HEK293 (cell line): ENCODE measurements around the gene HLA-G.
A peak's percentile ranks its signal among the peaks of the same experiment; 100 is the strongest.

ENCODE experiments used
- CTCF ChIA-PET: fragments of 350-600 bp; formaldehyde crosslinking; extraction: SDS; loops from one replicate; lab custom pipeline; 2021; ENCODE audit warnings: antibody characterized with exemption; lab: Yijun Ruan, JAX
- POLR2A ChIA-PET: fragments of 300-600 bp; formaldehyde crosslinking; extraction: SDS; loops from one replicate; lab custom pipeline; 2020; ENCODE audit warnings: antibody characterized with exemption, inconsistent platforms; lab: Yijun Ruan, JAX
- H3K27ac ChIP-seq: fragments of 200-500 bp; sonication (Bioruptor generic); 2 replicates; pipeline ENCODE4 v1.5.1; 2014; ENCODE audit warnings: low read depth, low read length, control low read depth, inconsistent platforms; ENCODE audit errors: extremely low read depth
- H3K36me3 ChIP-seq, 2 experiments: fragments of 200-500 bp in 1 of 2; sonication (Bioruptor generic) in 1 of 2; 1 replicate in 1 of 2; 2 replicates in 1 of 2; pipeline ENCODE4 v1.5.1; 2014 to 2017; ENCODE audit warnings: inconsistent platforms in 2 of 2, low read length in 2 of 2; ENCODE audit not compliant: control insufficient read depth in 2 of 2, insufficient read depth in 1 of 2
- H3K4me1 ChIP-seq: fragments of 200-500 bp; sonication (Bioruptor generic); 2 replicates; pipeline ENCODE4 v1.5.1; 2014; ENCODE audit warnings: mild to moderate bottlenecking, low read length, inconsistent platforms; ENCODE audit not compliant: control insufficient read depth, insufficient read depth
- H3K4me3 ChIP-seq: 2 replicates; pipeline ENCODE4 v1.5.1; 2011; ENCODE audit warnings: low read depth, mild to moderate bottlenecking, control low read depth, low read length, moderate library complexity
- H3K9me3 ChIP-seq: fragments of 200-500 bp; sonication (Bioruptor generic); 2 replicates; pipeline ENCODE4 v1.5.1; 2014; ENCODE audit warnings: low read depth, low read length, inconsistent platforms; ENCODE audit not compliant: control insufficient read depth, insufficient read depth
- BCL11B ChIP-seq: fragments of 450-650 bp; formaldehyde crosslinking; IDR thresholded peaks from 2 replicates; pipeline ENCODE4 v1.5.1; 2016; ENCODE audit warnings: low read depth, missing biosample characterization, missing genetic modification characterization
- HOXD13 ChIP-seq: sonication (generic); formaldehyde crosslinking; IDR thresholded peaks from 2 replicates; pipeline ENCODE4 v1.8.0; 2022; ENCODE audit warnings: missing genetic modification reagents, borderline replicate concordance
- KLF7 ChIP-seq: fragments of 450-650 bp; formaldehyde crosslinking; IDR thresholded peaks from 2 replicates; pipeline ENCODE4 v1.5.1; 2016; ENCODE audit warnings: missing biosample characterization, missing genetic modification characterization, borderline replicate concordance
- MEIS1 ChIP-seq: sonication (generic); formaldehyde crosslinking; IDR thresholded peaks from 2 replicates; pipeline ENCODE4 v1.8.1; 2022; ENCODE audit warnings: missing genetic modification reagents, mild to moderate bottlenecking, borderline replicate concordance
- SCRT1 ChIP-seq: fragments of 450-650 bp; formaldehyde crosslinking; IDR thresholded peaks from 2 replicates; pipeline ENCODE4 v1.5.1; 2016; ENCODE audit warnings: missing biosample characterization, missing genetic modification characterization, borderline replicate concordance
- SCRT2 ChIP-seq: fragments of 450-650 bp; formaldehyde crosslinking; IDR thresholded peaks from 2 replicates; pipeline ENCODE4 v1.5.1; 2016; ENCODE audit warnings: missing biosample characterization, missing genetic modification characterization
- SP7 ChIP-seq: fragments of 450-650 bp; formaldehyde crosslinking; IDR thresholded peaks from 2 replicates; pipeline ENCODE4 v1.5.1; 2016; ENCODE audit warnings: missing biosample characterization, missing genetic modification characterization
- ZBTB7A ChIP-seq: fragments of 450-650 bp; formaldehyde crosslinking; IDR thresholded peaks from 2 replicates; pipeline ENCODE4 v1.5.1; 2016; ENCODE audit warnings: low read depth, missing biosample characterization, missing genetic modification characterization
- ZNF121 ChIP-seq: fragments of 450-650 bp; formaldehyde crosslinking; IDR thresholded peaks from 2 replicates; pipeline ENCODE4 v1.5.1; 2016; ENCODE audit warnings: missing biosample characterization, missing genetic modification characterization
- ZNF155 ChIP-seq: fragments of 450-650 bp; formaldehyde crosslinking; IDR thresholded peaks from 2 replicates; pipeline ENCODE4 v1.5.1; 2016; ENCODE audit warnings: missing biosample characterization, missing genetic modification characterization
- ZNF274 ChIP-seq, 2 experiments: fragments of 200-500 bp in 1 of 2; fragments of 450-650 bp in 1 of 2; sonication (Bioruptor generic) in 1 of 2; formaldehyde crosslinking in 1 of 2; IDR thresholded peaks; 2 replicates each; pipeline versions ENCODE4 v1.5.1 to v1.6.1; 2014 to 2016; ENCODE audit warnings: borderline replicate concordance in 1 of 2, inconsistent platforms in 1 of 2, low read length in 1 of 2, missing biosample characterization in 1 of 2, missing genetic modification characterization in 1 of 2
- ZNF354C ChIP-seq: fragments of 450-650 bp; formaldehyde crosslinking; IDR thresholded peaks from 2 replicates; pipeline ENCODE4 v1.5.1; 2016; ENCODE audit warnings: missing biosample characterization, missing genetic modification characterization, low read depth, borderline replicate concordance
- ZNF426 ChIP-seq: fragments of 450-650 bp; formaldehyde crosslinking; IDR thresholded peaks from 2 replicates; pipeline ENCODE4 v1.5.1; 2017; ENCODE audit warnings: missing biosample characterization, missing genetic modification characterization, mild to moderate bottlenecking, inconsistent platforms, moderate library complexity
- ZNF560 ChIP-seq: fragments of 450-650 bp; formaldehyde crosslinking; IDR thresholded peaks from 2 replicates; pipeline ENCODE4 v1.5.1; 2017; ENCODE audit warnings: missing biosample characterization, missing genetic modification characterization, borderline replicate concordance
- ZNF629 ChIP-seq: fragments of 450-650 bp; formaldehyde crosslinking; IDR thresholded peaks from 2 replicates; pipeline ENCODE4 v1.5.1; 2017; ENCODE audit warnings: missing biosample characterization, missing genetic modification characterization
- ZNF658 ChIP-seq: fragments of 450-650 bp; formaldehyde crosslinking; IDR thresholded peaks from 2 replicates; pipeline ENCODE4; 2016; ENCODE audit warnings: missing biosample characterization, missing genetic modification characterization
- ZNF791 ChIP-seq: fragments of 450-650 bp; formaldehyde crosslinking; IDR thresholded peaks from 2 replicates; pipeline ENCODE4 v1.5.1; 2016; ENCODE audit warnings: missing biosample characterization, missing genetic modification characterization
- TF ChIP-seq, protein P1 (sequence below): fragments of 450-650 bp; formaldehyde crosslinking; IDR thresholded peaks from 2 replicates; pipeline ENCODE4 v1.5.1; 2016; ENCODE audit warnings: missing biosample characterization, missing genetic modification characterization
- TF ChIP-seq, protein P2 (sequence below): fragments of 450-650 bp; formaldehyde crosslinking; IDR thresholded peaks from 2 replicates; pipeline ENCODE4 v1.5.1; 2016; ENCODE audit warnings: missing biosample characterization, missing genetic modification characterization
- TF ChIP-seq, protein P3 (sequence below): fragments of 450-650 bp; formaldehyde crosslinking; IDR thresholded peaks from 2 replicates; pipeline ENCODE4 v1.5.1; 2017; ENCODE audit warnings: missing biosample characterization, missing genetic modification characterization
- TF ChIP-seq, protein P4 (sequence below): fragments of 450-650 bp; formaldehyde crosslinking; IDR thresholded peaks from 2 replicates; pipeline ENCODE4 v1.5.1; 2016; ENCODE audit warnings: missing biosample characterization, missing genetic modification characterization
- TF ChIP-seq, protein P5 (sequence below): fragments of 450-650 bp; formaldehyde crosslinking; IDR thresholded peaks from 2 replicates; pipeline ENCODE4 v1.5.1; 2016; ENCODE audit warnings: missing biosample characterization, missing genetic modification characterization
- TF ChIP-seq, protein P6 (sequence below): fragments of 450-650 bp; formaldehyde crosslinking; IDR thresholded peaks from 2 replicates; pipeline ENCODE4 v1.5.1; 2016; ENCODE audit warnings: missing biosample characterization, missing genetic modification characterization

HLA-G gene

DNA sequence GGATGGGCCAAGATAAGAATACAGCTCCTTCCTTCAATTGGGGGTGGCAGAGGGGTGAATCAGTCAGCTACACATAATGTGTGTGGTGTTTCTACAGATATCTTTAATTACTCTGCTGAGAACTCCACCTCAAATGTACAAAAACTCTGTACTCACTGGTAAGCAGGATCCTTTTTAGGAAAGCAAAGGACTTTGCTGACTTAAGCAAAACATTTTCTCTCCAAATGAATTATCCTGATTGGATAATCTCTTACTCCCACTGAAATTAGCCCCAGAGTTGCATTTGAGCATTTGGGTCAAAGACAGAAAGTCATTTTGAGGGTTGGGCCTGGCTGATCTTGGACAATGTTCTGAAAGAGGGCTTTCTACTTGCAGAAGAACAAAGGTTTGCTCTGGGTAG, 13.4 kb downstream of the HLA-G start:
- ChIA-PET POLR2A (no interaction called here), CTCF (interaction anchor here (1.1 to 3.2 kb wide), 5 partner anchors 8 to 191 kb away, joined by 4 to 12 read pairs (median 6); no protein-coding TSS in a partner anchor)
- no peak overlapping the region for H3K4me3 ChIP-seq
- H3K36me3 ChIP-seq, result no peaks in the 10 kb centered on the region
- H3K27ac ChIP-seq, result no peak overlapping the region
- no peaks in the 10 kb centered on the region for H3K4me1 ChIP-seq
- H3K9me3 ChIP-seq, result no peaks in the 10 kb centered on the region; the same call in 1 of the 2 replicates
- TF ChIP-seq HOXD13 (CRISPR knock-in tag) (no peak), ZNF560 (tag by site-specific recombination) (no peak), ZBTB7A (no peak), BCL11B (tag by site-specific recombination) (no peak), ZNF274 (IDR thresholded peaks at IDR 0.05; ENCODE audit: low read length) (no peak), ZNF274 (tag by site-specific recombination; IDR thresholded peaks at IDR 0.05; ENCODE audit: borderline replicate concordance) (no peak), ZNF658 (tag by site-specific recombination) (no peak), ZNF354C (no peak), MEIS1 (CRISPR knock-in tag) (no peak), ZNF791 (tag by site-specific recombination) (no peak), ZNF121 (tag by site-specific recombination) (no peak)
- TF ChIP-seq, protein P1, sequence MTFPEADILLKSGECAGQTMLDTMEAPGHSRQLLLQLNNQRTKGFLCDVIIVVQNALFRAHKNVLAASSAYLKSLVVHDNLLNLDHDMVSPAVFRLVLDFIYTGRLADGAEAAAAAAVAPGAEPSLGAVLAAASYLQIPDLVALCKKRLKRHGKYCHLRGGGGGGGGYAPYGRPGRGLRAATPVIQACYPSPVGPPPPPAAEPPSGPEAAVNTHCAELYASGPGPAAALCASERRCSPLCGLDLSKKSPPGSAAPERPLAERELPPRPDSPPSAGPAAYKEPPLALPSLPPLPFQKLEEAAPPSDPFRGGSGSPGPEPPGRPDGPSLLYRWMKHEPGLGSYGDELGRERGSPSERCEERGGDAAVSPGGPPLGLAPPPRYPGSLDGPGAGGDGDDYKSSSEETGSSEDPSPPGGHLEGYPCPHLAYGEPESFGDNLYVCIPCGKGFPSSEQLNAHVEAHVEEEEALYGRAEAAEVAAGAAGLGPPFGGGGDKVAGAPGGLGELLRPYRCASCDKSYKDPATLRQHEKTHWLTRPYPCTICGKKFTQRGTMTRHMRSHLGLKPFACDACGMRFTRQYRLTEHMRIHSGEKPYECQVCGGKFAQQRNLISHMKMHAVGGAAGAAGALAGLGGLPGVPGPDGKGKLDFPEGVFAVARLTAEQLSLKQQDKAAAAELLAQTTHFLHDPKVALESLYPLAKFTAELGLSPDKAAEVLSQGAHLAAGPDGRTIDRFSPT, result no peak

DNA sequence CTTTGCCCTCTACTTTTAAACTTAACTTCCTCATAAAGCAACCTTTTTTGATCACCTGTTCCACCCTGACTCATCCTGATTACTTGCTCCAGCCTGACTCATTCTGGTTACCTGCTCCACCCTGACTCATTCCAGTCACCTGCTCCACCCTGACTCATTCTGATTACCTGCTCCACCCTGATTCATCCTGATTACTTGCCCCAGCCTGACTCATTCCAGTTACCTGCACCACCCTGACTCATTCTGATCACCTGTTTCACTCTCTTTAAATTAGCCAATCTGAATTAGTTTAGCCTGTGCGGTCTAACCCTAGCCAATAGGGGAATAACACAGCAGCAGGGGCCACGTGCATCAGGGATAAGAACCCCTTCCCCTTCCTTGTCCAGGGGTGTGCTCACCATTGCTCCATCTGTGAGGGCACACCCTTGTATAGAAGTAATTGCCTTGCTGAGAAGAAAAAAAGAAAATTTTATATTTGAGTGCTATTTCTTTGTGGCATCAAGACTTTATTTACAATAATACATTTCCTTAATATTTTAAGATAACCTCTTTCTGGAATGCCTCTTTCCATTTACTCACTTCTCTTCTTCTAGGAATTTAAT, 17.9 kb downstream of the HLA-G start:
- H3K4me1 ChIP-seq, result no peaks in the 10 kb centered on the region
- no peaks in the 10 kb centered on the region for H3K36me3 ChIP-seq
- no peak overlapping the region for H3K27ac ChIP-seq
- H3K9me3 ChIP-seq, result no peaks in the 10 kb centered on the region; the same call in 1 of the 2 replicates
- POLR2A ChIA-PET, result no interaction called here
- no peak overlapping the region for H3K4me3 ChIP-seq
- CTCF ChIA-PET, result interaction anchor here (0.8 to 3.2 kb wide), 6 partner anchors 8 to 192 kb away, joined by 3 to 27 read pairs (median 4); no protein-coding TSS in a partner anchor
- TF ChIP-seq SP7 (tag by site-specific recombination) (peak; percentile 68; the same call in 1 of the 2 replicates), KLF7 (peak; percentile 59; the same call in 1 of the 2 replicates), SCRT2 (tag by site-specific recombination) (peak; percentile 96), ZNF155 (tag by site-specific recombination) (peak; percentile 71; the same call in 1 of the 2 replicates), SCRT1 (tag by site-specific recombination) (peak; percentile 29; the same call in 1 of the 2 replicates), ZNF629 (peak; percentile 77), ZNF426 (tag by site-specific recombination) (no peak)
- TF ChIP-seq, protein P1, result peak; percentile 60
- TF ChIP-seq, protein P2, sequence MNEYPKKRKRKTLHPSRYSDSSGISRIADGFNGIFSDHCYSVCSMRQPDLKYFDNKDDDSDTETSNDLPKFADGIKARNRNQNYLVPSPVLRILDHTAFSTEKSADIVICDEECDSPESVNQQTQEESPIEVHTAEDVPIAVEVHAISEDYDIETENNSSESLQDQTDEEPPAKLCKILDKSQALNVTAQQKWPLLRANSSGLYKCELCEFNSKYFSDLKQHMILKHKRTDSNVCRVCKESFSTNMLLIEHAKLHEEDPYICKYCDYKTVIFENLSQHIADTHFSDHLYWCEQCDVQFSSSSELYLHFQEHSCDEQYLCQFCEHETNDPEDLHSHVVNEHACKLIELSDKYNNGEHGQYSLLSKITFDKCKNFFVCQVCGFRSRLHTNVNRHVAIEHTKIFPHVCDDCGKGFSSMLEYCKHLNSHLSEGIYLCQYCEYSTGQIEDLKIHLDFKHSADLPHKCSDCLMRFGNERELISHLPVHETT (tag by site-specific recombination), result peak; percentile 94
- TF ChIP-seq, protein P3, sequence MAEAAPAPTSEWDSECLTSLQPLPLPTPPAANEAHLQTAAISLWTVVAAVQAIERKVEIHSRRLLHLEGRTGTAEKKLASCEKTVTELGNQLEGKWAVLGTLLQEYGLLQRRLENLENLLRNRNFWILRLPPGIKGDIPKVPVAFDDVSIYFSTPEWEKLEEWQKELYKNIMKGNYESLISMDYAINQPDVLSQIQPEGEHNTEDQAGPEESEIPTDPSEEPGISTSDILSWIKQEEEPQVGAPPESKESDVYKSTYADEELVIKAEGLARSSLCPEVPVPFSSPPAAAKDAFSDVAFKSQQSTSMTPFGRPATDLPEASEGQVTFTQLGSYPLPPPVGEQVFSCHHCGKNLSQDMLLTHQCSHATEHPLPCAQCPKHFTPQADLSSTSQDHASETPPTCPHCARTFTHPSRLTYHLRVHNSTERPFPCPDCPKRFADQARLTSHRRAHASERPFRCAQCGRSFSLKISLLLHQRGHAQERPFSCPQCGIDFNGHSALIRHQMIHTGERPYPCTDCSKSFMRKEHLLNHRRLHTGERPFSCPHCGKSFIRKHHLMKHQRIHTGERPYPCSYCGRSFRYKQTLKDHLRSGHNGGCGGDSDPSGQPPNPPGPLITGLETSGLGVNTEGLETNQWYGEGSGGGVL (tag by site-specific recombination), result peak; percentile 74
- TF ChIP-seq, protein P4, sequence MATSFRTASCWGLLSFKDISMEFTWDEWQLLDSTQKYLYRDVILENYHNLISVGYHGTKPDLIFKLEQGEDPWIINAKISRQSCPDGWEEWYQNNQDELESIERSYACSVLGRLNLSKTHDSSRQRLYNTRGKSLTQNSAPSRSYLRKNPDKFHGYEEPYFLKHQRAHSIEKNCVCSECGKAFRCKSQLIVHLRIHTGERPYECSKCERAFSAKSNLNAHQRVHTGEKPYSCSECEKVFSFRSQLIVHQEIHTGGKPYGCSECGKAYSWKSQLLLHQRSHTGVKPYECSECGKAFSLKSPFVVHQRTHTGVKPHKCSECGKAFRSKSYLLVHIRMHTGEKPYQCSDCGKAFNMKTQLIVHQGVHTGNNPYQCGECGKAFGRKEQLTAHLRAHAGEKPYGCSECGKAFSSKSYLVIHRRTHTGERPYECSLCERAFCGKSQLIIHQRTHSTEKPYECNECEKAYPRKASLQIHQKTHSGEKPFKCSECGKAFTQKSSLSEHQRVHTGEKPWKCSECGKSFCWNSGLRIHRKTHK, result peak; percentile 62; the same call in 1 of the 2 replicates
- TF ChIP-seq, protein P5, sequence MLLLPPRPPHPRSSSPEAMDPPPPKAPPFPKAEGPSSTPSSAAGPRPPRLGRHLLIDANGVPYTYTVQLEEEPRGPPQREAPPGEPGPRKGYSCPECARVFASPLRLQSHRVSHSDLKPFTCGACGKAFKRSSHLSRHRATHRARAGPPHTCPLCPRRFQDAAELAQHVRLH (tag by site-specific recombination), result peak; percentile 43; the same call in 1 of the 2 replicates
- TF ChIP-seq, protein P6, sequence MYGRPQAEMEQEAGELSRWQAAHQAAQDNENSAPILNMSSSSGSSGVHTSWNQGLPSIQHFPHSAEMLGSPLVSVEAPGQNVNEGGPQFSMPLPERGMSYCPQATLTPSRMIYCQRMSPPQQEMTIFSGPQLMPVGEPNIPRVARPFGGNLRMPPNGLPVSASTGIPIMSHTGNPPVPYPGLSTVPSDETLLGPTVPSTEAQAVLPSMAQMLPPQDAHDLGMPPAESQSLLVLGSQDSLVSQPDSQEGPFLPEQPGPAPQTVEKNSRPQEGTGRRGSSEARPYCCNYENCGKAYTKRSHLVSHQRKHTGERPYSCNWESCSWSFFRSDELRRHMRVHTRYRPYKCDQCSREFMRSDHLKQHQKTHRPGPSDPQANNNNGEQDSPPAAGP (tag by site-specific recombination), result peak; percentile 100
